SU-DHL-6 (cell line): ENCODE results near the gene SMIM33.
"Not testable (repeated sequence)": the region's sequence is repeated elsewhere in the genome, so short reads cannot be mapped to it uniquely, and the experiment has no call there.

Experiments used
- H2AFZ ChIP-seq: fragments of 200-600 bp; sonication (generic); 2 replicates; pipeline ENCODE4 v1.6.1; 2014; ENCODE audit warnings: low read depth, mild to moderate bottlenecking, moderate library complexity, mixed read lengths, antibody characterized with exemption, low read length; ENCODE audit not compliant: severe bottlenecking
- H3F3A ChIP-seq: fragments of 200-600 bp; shearing (Covaris generic); 2 replicates; pipeline ENCODE4 v1.6.0; 2016; ENCODE audit warnings: antibody characterized with exemption, mild to moderate bottlenecking; ENCODE audit not compliant: insufficient read depth
- H3K27ac ChIP-seq: fragments of 200-600 bp; sonication (generic); 2 replicates; pipeline ENCODE4 v1.5.1; 2016; ENCODE audit warnings: low read depth, mild to moderate bottlenecking, low read length, moderate library complexity, mixed read lengths
- H3K27me3 ChIP-seq: fragments of 200-600 bp; sonication (generic), shearing (Covaris generic); 2 replicates; pipeline ENCODE4 v1.6.0; 2014; ENCODE audit warnings: mild to moderate bottlenecking, low read length
- H3K36me3 ChIP-seq: fragments of 200-600 bp; sonication (generic); 2 replicates; pipeline ENCODE4 v1.6.1; 2014; ENCODE audit warnings: mild to moderate bottlenecking, low read length, mixed read lengths
- H3K4me2 ChIP-seq: fragments of 300-600, 200-600 bp; shearing (Covaris generic), sonication (generic); 2 replicates; pipeline ENCODE4 v1.6.0; 2014; ENCODE audit warnings: low read length, low read depth, mild to moderate bottlenecking; ENCODE audit not compliant: poor library complexity, severe bottlenecking
- H3K4me3 ChIP-seq: fragments of 200-600 bp; sonication (generic); 2 replicates; pipeline ENCODE4 v1.5.1; 2014; ENCODE audit warnings: antibody characterized with exemption, low read length, mild to moderate bottlenecking, mixed read lengths; ENCODE audit not compliant: insufficient read depth, poor library complexity, severe bottlenecking
- H3K79me2 ChIP-seq: fragments of 200-600 bp; sonication (generic); 2 replicates; pipeline ENCODE4 v1.6.1; 2014; ENCODE audit warnings: mild to moderate bottlenecking, low read length, moderate library complexity; ENCODE audit not compliant: insufficient read depth
- H3K9ac ChIP-seq: fragments of 200-600 bp; sonication (generic); 2 replicates; pipeline ENCODE4 v1.7.0; 2014; ENCODE audit warnings: mild to moderate bottlenecking, low read length
- H3K9me2 ChIP-seq: fragments of 200-600 bp; sonication (generic); replicated peaks from 2 replicates; pipeline ENCODE4 v1.6.1; 2014; ENCODE audit warnings: low read length; ENCODE audit not compliant: insufficient read depth
- H3K9me3 ChIP-seq: fragments of 200-600 bp; sonication (generic); 2 replicates; pipeline ENCODE4 v1.6.1; 2014; ENCODE audit warnings: low read length, mixed read lengths; ENCODE audit not compliant: insufficient read depth
- H4K20me1 ChIP-seq: fragments of 200-600 bp; sonication (generic); 2 replicates; pipeline ENCODE4 v1.6.1; 2014; ENCODE audit warnings: low read depth, mild to moderate bottlenecking, antibody characterized with exemption, low read length, moderate library complexity, mixed read lengths
- EZH2phosphoT487 ChIP-seq: fragments of 200-600 bp; sonication (generic), shearing (Covaris generic); conservative IDR thresholded peaks from 2 replicates; pipeline ENCODE4 v1.6.1; 2018; ENCODE audit warnings: mild to moderate bottlenecking, antibody characterized with exemption, low read length, moderate library complexity, mixed read lengths
- TF ChIP-seq, protein P1 (sequence below): fragments of 200-600 bp; sonication (generic); IDR thresholded peaks from one replicate; pipeline ENCODE4 v1.5.1; 2017; ENCODE audit warnings: antibody characterized with exemption, mild to moderate bottlenecking, low read length, moderate library complexity; ENCODE audit not compliant: insufficient read depth, poor library complexity, severe bottlenecking

Gene SMIM33

DNA sequence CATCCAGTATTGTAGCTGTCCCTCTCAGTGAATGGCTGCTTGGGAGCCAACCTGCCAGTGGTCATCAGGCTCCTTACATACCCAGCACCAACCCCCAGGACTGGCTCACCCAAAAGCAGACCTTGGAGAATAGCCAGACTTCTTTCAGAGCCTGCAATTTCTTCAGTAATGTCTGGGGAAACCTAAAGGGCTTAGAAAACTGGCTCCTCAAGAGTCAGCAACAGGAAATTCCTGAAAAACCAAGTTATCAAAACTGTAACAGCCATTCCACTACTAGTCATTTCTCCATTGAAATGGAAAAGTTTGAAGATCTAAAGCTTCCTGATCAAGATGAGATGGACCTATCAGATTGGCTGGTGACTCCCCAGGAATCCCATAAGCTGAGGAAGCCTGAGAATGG lies 24.0 kb downstream of the SMIM33 start:
- no peak overlapping the region for H3K4me3 ChIP-seq
- no peak overlapping the region for H2AFZ ChIP-seq
- H3K79me2 ChIP-seq = no peaks in the 10 kb centered on the region
- H3K4me2 ChIP-seq = no peak overlapping the region
- H3K27me3 ChIP-seq = no peaks in the 10 kb centered on the region
- H3F3A ChIP-seq = no peaks in the 10 kb centered on the region
- no peak overlapping the region for H3K27ac ChIP-seq
- no peaks in the 10 kb centered on the region for H3K9me2 ChIP-seq
- H4K20me1 ChIP-seq = no peaks in the 10 kb centered on the region
- H3K36me3 ChIP-seq = no peaks in the 10 kb centered on the region
- no peaks in the 10 kb centered on the region for H3K9me3 ChIP-seq
- no peak overlapping the region for H3K9ac ChIP-seq
- TF ChIP-seq EZH2phosphoT487 = no peak
- TF ChIP-seq, protein P1, sequence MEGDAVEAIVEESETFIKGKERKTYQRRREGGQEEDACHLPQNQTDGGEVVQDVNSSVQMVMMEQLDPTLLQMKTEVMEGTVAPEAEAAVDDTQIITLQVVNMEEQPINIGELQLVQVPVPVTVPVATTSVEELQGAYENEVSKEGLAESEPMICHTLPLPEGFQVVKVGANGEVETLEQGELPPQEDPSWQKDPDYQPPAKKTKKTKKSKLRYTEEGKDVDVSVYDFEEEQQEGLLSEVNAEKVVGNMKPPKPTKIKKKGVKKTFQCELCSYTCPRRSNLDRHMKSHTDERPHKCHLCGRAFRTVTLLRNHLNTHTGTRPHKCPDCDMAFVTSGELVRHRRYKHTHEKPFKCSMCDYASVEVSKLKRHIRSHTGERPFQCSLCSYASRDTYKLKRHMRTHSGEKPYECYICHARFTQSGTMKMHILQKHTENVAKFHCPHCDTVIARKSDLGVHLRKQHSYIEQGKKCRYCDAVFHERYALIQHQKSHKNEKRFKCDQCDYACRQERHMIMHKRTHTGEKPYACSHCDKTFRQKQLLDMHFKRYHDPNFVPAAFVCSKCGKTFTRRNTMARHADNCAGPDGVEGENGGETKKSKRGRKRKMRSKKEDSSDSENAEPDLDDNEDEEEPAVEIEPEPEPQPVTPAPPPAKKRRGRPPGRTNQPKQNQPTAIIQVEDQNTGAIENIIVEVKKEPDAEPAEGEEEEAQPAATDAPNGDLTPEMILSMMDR = no peak

DNA sequence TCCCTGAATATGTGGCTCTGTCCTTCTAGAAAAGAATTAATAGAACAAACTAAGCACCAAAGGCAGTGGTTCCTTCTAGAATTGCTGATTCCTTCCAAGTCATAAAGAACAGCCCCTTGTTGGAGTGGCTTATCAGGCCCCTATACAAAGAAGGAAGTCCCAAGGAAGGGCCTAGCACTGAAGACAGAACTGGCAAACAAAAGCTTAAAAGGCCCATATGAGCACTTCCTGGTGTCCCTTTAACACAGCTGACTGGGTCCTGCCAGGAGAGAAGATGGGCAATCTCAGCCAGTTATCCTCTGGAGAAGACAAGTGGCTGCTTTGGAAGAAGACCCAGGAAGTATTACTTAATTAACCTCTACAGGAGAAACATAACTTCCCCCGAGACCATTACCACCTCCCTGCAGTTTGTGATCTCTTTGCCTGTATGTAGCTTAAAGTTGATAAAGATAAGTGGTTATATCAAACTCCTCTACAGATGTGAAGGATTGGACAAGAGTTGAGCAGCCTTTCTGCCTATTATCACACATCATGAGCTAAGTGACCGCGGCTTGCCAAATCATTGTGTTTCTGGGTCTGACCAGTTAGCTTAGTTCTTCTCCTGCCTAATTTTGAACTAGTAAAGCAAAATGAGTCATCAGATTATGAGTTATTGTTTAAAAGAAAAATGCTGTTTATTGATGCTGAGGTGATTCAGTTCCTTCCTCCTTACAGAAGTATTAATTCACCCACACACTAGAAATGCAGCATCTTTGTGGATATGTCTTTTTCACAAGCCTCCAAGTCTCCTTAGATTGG lies 25.0 kb downstream of the SMIM33 start:
- Histone ChIP-seq H2AFZ (no peak overlapping the region), H4K20me1 (no peaks in the 10 kb centered on the region), H3K9me3 (no peaks in the 10 kb centered on the region), H3K79me2 (no peaks in the 10 kb centered on the region), H3K36me3 (no peaks in the 10 kb centered on the region), H3K9ac (no peak overlapping the region), H3K27ac (no peak overlapping the region), H3K27me3 (no peaks in the 10 kb centered on the region), H3K4me2 (no peak overlapping the region), H3K4me3 (no peak overlapping the region), H3K9me2 (no peaks in the 10 kb centered on the region), H3F3A (no peaks in the 10 kb centered on the region)
- TF ChIP-seq, protein P1 = no peak
- no peak for TF ChIP-seq EZH2phosphoT487

DNA sequence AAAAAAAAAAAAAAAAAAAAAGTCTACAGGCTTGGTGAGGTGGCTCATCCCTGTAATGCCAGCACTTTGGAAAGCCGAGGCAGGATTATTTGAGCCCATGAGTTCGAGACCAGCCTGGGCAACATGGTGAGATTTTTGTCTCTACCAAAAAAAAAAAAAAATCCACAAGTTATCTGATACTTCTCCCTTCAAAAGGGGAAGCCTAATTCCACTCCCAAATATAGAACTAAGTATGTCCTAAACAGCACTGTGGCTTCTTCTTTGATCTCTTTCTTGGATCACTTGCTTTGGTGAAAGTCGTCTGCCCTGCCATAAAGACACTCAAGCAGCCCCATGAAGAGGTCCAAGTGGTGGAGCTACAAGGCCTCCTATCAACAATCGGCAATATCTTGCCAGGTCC lies 30.6 kb downstream of the SMIM33 start:
- TF ChIP-seq EZH2phosphoT487 = no peak
- TF ChIP-seq, protein P1 = no peak
- H3K27ac ChIP-seq = no peak overlapping the region
- no peak overlapping the region for H2AFZ ChIP-seq
- H3K4me3 ChIP-seq = no peak overlapping the region
- no peaks in the 10 kb centered on the region for H4K20me1 ChIP-seq
- H3K9me2 ChIP-seq = no peaks in the 10 kb centered on the region
- H3K79me2 ChIP-seq = no peaks in the 10 kb centered on the region
- no peaks in the 10 kb centered on the region for H3F3A ChIP-seq
- no peaks in the 10 kb centered on the region for H3K36me3 ChIP-seq
- no peak overlapping the region for H3K4me2 ChIP-seq
- no peaks in the 10 kb centered on the region for H3K27me3 ChIP-seq
- no peak overlapping the region for H3K9ac ChIP-seq
- H3K9me3 ChIP-seq = no peaks in the 10 kb centered on the region

DNA sequence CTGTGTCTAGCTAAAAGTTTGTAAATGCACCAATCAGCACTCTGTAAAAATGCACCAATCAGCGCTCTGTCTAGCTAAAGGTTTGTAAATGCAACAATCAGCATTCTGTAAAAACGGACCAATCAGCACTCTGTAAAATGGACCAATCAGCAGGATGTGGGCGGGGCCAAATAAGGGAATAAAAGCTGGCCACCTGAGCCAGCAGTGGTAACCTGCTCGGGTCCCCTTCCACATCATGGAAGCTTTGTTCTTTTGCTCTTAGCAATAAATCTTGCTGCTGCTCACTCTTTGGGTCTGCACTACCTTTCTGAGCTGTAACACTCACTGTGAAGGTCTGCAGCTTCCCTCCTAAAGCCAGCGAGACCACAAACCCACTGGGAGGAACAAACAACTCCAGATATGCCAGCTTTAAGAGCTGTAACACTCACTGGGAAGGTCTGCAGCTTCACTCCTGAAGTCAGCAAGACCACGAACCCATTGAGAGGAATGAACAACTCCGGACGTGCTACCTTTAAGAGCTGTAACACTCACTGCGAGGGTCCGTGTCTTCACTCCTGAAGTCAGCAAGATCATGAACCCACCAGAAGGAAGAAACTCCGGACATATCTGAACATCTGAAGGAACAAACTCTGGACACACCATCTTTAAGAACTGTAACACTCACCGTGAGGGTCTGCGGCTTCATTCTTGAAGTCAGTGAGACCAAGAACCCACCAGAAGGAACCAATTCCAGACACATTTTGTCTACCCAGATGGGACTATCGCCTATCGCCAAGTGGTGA lies 32.4 kb downstream of the SMIM33 start:
- H3K9me2 ChIP-seq, H2AFZ ChIP-seq, H3K27ac ChIP-seq, H3K9ac ChIP-seq, H3K79me2 ChIP-seq, H3K4me3 ChIP-seq, H4K20me1 ChIP-seq, H3F3A ChIP-seq, H3K27me3 ChIP-seq, H3K9me3 ChIP-seq, H3K4me2 ChIP-seq, H3K36me3 ChIP-seq: not testable (repeated sequence)

DNA sequence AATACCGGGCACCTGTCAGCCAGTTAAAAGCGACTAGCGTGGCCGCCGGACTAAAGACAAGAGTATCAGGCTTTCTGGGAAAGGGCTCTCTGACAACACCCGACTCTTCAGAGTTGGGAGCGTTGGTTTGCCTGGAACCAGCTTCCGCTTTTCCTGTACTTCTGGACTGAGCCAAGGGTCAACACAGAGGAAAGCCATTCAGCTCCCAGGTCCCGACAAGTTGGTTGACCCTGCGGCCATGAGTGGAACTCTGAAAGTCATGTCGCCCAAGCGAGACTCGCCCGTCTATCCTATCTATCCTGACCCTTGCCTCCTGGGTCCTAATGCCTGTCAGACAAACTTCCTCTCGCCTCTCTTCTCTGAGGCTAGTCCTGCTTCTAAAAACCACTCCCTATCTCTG lies 33.1 kb downstream of the SMIM33 start:
- not testable (repeated sequence) for H4K20me1 ChIP-seq, H3K4me2 ChIP-seq, H3K9me3 ChIP-seq, H3K9ac ChIP-seq, H3K27me3 ChIP-seq, H3K36me3 ChIP-seq, H3K79me2 ChIP-seq, H2AFZ ChIP-seq, H3K27ac ChIP-seq, H3F3A ChIP-seq, H3K9me2 ChIP-seq, H3K4me3 ChIP-seq
